Measurements from ENCODE around the gene GNL1.
A peak's percentile ranks its signal among the peaks of the same experiment; 100 is the strongest.

GNL1 gene

DNA sequence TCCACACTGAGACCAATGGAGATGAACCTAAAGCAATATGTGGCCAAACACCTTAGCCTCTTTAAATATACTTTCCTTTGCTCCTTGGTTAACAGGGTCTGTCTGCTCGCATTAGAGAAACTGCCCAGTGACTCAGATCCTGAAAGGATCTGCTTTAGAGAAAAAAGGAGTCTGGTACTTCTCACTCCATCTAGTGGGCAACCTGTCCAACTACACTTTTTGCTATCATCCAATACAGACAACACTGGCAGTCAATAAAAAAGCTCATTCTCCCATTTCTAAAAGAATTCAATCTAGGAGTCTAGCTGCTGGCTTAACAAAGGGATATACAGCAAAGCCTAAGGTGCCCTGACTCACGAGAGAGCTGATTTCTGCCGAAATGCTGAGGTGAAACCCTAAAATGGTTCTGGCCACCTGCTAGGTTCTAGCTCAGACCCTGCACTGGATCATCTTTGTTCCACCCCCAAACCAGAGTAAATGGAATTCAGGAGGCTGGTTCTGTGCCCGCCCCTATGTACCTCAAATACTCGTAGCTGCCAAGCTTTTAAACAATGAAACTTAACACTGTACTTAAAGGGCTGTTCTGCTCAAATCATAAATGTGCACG is 11.5 kb downstream of the GNL1 start:
- TF ChIP-seq, protein P1, sequence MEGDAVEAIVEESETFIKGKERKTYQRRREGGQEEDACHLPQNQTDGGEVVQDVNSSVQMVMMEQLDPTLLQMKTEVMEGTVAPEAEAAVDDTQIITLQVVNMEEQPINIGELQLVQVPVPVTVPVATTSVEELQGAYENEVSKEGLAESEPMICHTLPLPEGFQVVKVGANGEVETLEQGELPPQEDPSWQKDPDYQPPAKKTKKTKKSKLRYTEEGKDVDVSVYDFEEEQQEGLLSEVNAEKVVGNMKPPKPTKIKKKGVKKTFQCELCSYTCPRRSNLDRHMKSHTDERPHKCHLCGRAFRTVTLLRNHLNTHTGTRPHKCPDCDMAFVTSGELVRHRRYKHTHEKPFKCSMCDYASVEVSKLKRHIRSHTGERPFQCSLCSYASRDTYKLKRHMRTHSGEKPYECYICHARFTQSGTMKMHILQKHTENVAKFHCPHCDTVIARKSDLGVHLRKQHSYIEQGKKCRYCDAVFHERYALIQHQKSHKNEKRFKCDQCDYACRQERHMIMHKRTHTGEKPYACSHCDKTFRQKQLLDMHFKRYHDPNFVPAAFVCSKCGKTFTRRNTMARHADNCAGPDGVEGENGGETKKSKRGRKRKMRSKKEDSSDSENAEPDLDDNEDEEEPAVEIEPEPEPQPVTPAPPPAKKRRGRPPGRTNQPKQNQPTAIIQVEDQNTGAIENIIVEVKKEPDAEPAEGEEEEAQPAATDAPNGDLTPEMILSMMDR (IDR thresholded peaks at IDR 0.05; ENCODE audit: insufficient read depth, low read depth, low read length, missing control alignments): peak; percentile 74
- no peak overlapping the region for H3K4me3 ChIP-seq (ENCODE audit: low read depth, low read length)
- peak; percentile 67 for DNase-seq (ENCODE audit: low read depth)

DNA sequence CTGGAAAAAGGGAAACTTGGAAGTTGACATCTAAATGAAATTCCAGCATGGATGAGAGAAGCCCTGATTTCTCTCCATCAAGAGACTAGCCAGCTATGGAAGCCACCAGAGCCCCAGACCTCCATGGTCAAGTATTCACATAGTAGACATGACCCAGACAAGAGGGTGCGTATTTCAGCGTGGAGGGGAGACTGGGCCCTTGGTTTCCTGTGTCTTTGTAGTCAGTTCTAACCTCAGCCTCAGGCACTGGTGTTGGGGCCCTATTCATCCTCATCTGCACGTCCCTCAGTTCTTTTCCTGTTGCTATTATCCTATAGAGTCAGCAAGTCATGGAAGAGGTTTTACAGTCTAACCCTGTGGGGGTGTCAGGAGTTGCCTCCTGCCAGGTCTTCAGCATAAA is 12.5 kb downstream of the GNL1 start:
- DNase-seq (ENCODE audit: low read depth): no peak
- H3K4me3 ChIP-seq (ENCODE audit: low read depth, low read length): no peak overlapping the region
- TF ChIP-seq, protein P1 (IDR thresholded peaks at IDR 0.05; ENCODE audit: insufficient read depth, low read depth, low read length, missing control alignments): no peak

- H3K4me3 ChIP-seq (ENCODE audit: low read depth, low read length): no peak overlapping the region
- TF ChIP-seq, protein P1 (IDR thresholded peaks at IDR 0.05; ENCODE audit: insufficient read depth, low read depth, low read length, missing control alignments): no peak
- no peak for DNase-seq (ENCODE audit: low read depth)
These were observed 13.4 kb downstream of the GNL1 start for GRCh38 chr6:30542915-30543314.

GRCh38 chr6:30542404-30542725 is 13.9 kb downstream of the GNL1 start:
- no peak overlapping the region for H3K4me3 ChIP-seq (ENCODE audit: low read depth, low read length)
- TF ChIP-seq, protein P1 (IDR thresholded peaks at IDR 0.05; ENCODE audit: insufficient read depth, low read depth, low read length, missing control alignments): no peak
- peak; percentile 64 for DNase-seq (ENCODE audit: low read depth)

GRCh38 chr6:30541515-30542403 is 14.5 kb downstream of the GNL1 start:
- DNase-seq (ENCODE audit: low read depth): peak; percentile 92
- peak overlapping the region; percentile 42 for H3K4me3 ChIP-seq (ENCODE audit: low read depth, low read length)
- TF ChIP-seq, protein P1 (IDR thresholded peaks at IDR 0.05; ENCODE audit: insufficient read depth, low read depth, low read length, missing control alignments): peak; percentile 99

- TF ChIP-seq, protein P1 (IDR thresholded peaks at IDR 0.05; ENCODE audit: insufficient read depth, low read depth, low read length, missing control alignments): no peak
- DNase-seq (ENCODE audit: low read depth): no peak
- H3K4me3 ChIP-seq (ENCODE audit: low read depth, low read length): no peak overlapping the region
These were observed 18.4 kb downstream of the GNL1 start for GRCh38 chr6:30537931-30538330.

Measured in GM12865 (cell line).